IMR-90 (cell line): ENCODE results near the gene CPNE1. TPM values are rescaled to one million over a fixed set of nuclear protein-coding genes. Genes with fewer than 3 reads are reported as not detected.

ENCODE experiments used
- ATAC-seq: fragments of 200-7000 bp; cut with Tn5 transposase; 2 replicates; pipeline ENCODE4 v1.9.1; 2020; ENCODE audit warnings: low read depth, mild to moderate bottlenecking, moderate library complexity
- BruUV-seq: library from RNA; stranded (reverse); fragments of 400-500 nt; replicated peaks from 2 replicates; lab custom pipeline; 2021; lab: Mats Ljungman, UMichigan
- CTCF ChIA-PET: fragments of 300-600 bp; formaldehyde crosslinking; extraction: SDS; loops from one replicate; lab custom pipeline; 2021; ENCODE audit warnings: antibody characterized with exemption; lab: Yijun Ruan, JAX
- POLR2A ChIA-PET: fragments of 300-600 bp; sonication (Branson Sonifier 250); formaldehyde crosslinking; loops from one replicate; lab custom pipeline; 2022; ENCODE audit warnings: antibody characterized with exemption; ENCODE audit not compliant: unreplicated experiment; lab: Charles Lee
- DNase-seq: peaks from one replicate; pipeline ENCODE4 v3.0.0; 2013
- H2AFZ ChIP-seq: replicated peaks from 2 replicates; pipeline ENCODE3; 2013; ENCODE audit warnings: low read length, mild to moderate bottlenecking; ENCODE audit not compliant: poor library complexity
- H2AK5ac ChIP-seq: 2 replicates; pipeline ENCODE4 v1.6.1; 2013; ENCODE audit warnings: low read depth, low read length, inconsistent platforms
- H2AK9ac ChIP-seq: replicated peaks from 2 replicates; pipeline ENCODE3; 2013; ENCODE audit warnings: mild to moderate bottlenecking, low read depth, low read length, moderate library complexity; ENCODE audit not compliant: poor library complexity
- H2BK120ac ChIP-seq: 2 replicates; pipeline ENCODE4 v1.6.1; 2013; ENCODE audit warnings: low read depth, low read length, inconsistent platforms
- H2BK15ac ChIP-seq: 3 replicates; pipeline ENCODE4 v1.6.1; 2013; ENCODE audit warnings: low read depth, low read length, inconsistent platforms
- H2BK20ac ChIP-seq: 2 replicates; pipeline ENCODE4 v1.6.1; 2013; ENCODE audit warnings: low read depth, mild to moderate bottlenecking, inconsistent platforms, low read length, moderate library complexity
- H2BK5ac ChIP-seq: 2 replicates; pipeline ENCODE4 v1.6.1; 2013; ENCODE audit warnings: mild to moderate bottlenecking, low read depth, low read length, inconsistent platforms; ENCODE audit not compliant: poor library complexity, severe bottlenecking
- H3K14ac ChIP-seq: replicated peaks from 2 replicates; pipeline ENCODE4 v1.6.1; 2013; ENCODE audit warnings: low read depth, low read length, inconsistent platforms
- H3K18ac ChIP-seq: 2 replicates; pipeline ENCODE4 v1.6.1; 2013; ENCODE audit warnings: low read depth, low read length, control low read depth
- H3K23ac ChIP-seq: 2 replicates; pipeline ENCODE4 v1.6.1; 2013; ENCODE audit warnings: low read depth, low read length, inconsistent platforms
- H3K27ac ChIP-seq: 2 replicates; pipeline ENCODE4 v1.5.1; 2013; ENCODE audit warnings: mild to moderate bottlenecking, control low read depth, low read length; ENCODE audit not compliant: insufficient read depth
- H3K27me3 ChIP-seq: 2 replicates; pipeline ENCODE4 v1.6.1; 2013; ENCODE audit warnings: low read length; ENCODE audit not compliant: control insufficient read depth, insufficient read depth
- H3K36me3 ChIP-seq: 2 replicates; pipeline ENCODE4 v1.6.1; 2013; ENCODE audit warnings: low read length, mixed read lengths; ENCODE audit not compliant: control insufficient read depth, insufficient read depth
- H3K4ac ChIP-seq: 2 replicates; pipeline ENCODE4 v1.6.1; 2013; ENCODE audit warnings: low read depth, low read length, inconsistent platforms
- H3K4me1 ChIP-seq: 2 replicates; pipeline ENCODE4 v1.6.1; 2013; ENCODE audit warnings: low read length, mixed read lengths; ENCODE audit not compliant: control insufficient read depth, insufficient read depth
- H3K4me2 ChIP-seq: 2 replicates; pipeline ENCODE4 v1.6.1; 2013; ENCODE audit warnings: low read depth, mild to moderate bottlenecking, control low read depth, low read length, moderate library complexity
- H3K4me3 ChIP-seq: 2 replicates; pipeline ENCODE4 v1.5.1; 2013; ENCODE audit warnings: low read depth, mild to moderate bottlenecking, control low read depth, low read length, moderate library complexity; ENCODE audit not compliant: insufficient read depth
- H3K56ac ChIP-seq: 2 replicates; pipeline ENCODE4 v1.6.1; 2013; ENCODE audit warnings: low read length, inconsistent platforms; ENCODE audit not compliant: insufficient read depth; ENCODE audit errors: extremely low read depth
- H3K79me1 ChIP-seq, 2 experiments: 2 replicates each; pipeline ENCODE4 v1.6.1; 2013; ENCODE audit warnings: low read length in 2 of 2, inconsistent platforms in 1 of 2, low read depth in 1 of 2
- H3K9ac ChIP-seq: 2 replicates; pipeline ENCODE4 v1.6.1; 2013; ENCODE audit warnings: low read depth, low read length, control low read depth
- H3K9me1 ChIP-seq: 2 replicates; pipeline ENCODE4 v1.6.1; 2013; ENCODE audit warnings: low read length, inconsistent platforms; ENCODE audit not compliant: insufficient read depth
- H3K9me3 ChIP-seq: 2 replicates; pipeline ENCODE4 v1.6.1; 2013; ENCODE audit warnings: low read length; ENCODE audit not compliant: control insufficient read depth, insufficient read depth
- H4K20me1 ChIP-seq: 2 replicates; pipeline ENCODE4 v1.6.1; 2013; ENCODE audit warnings: low read length, inconsistent platforms; ENCODE audit not compliant: insufficient read depth
- H4K5ac ChIP-seq: 2 replicates; pipeline ENCODE4 v1.6.1; 2013; ENCODE audit warnings: mild to moderate bottlenecking, low read depth, low read length, control low read depth
- H4K8ac ChIP-seq, 2 experiments: 2 replicates each; pipeline ENCODE4 v1.6.1; 2013; ENCODE audit warnings: low read depth in 2 of 2, low read length in 2 of 2, control low read depth in 1 of 2, inconsistent platforms in 1 of 2
- H4K91ac ChIP-seq: 2 replicates; pipeline ENCODE4 v1.6.1; 2013; ENCODE audit warnings: low read depth, low read length, inconsistent platforms; ENCODE audit not compliant: insufficient read depth
- FOS ChIP-seq: fragments of 150-350 bp; IDR thresholded peaks from 2 replicates; pipeline ENCODE4 v1.6.1; 2016; ENCODE audit warnings: low read depth, low read length
- POLR2A ChIP-seq: IDR thresholded peaks from 2 replicates; pipeline ENCODE4 v1.6.1; 2012; ENCODE audit warnings: mild to moderate bottlenecking, low read depth, low read length
- WGBS, 2 experiments: methylation state at CpG; one replicate each; pipeline versions ENCODE4 v1.1.5 to v1.1.7; 2013; ENCODE audit warnings: missing lambda C conversion rate in 2 of 2; ENCODE audit not compliant: insufficient read length in 1 of 2; ENCODE audit errors: extremely low coverage in 2 of 2; 5-methylcytosine and 5-hydroxymethylcytosine counted together
- dilution Hi-C: fragments of 300-500 bp; cut with HindIII; formaldehyde crosslinking; loops from one replicate; pipeline ENCODE4 v1.14.3; 2018; ENCODE audit warnings: low sequenced_read_pairs; ENCODE audit not compliant: unreplicated experiment
- in situ Hi-C: fragments of 300-500 bp; cut with MboI; formaldehyde crosslinking; loops from 3 replicates; pipeline ENCODE4 v1.14.3; 2019; ENCODE audit warnings: low sequenced_read_pairs, inconsistent platforms, mixed read lengths
- intact Hi-C: fragments of 100-400 bp; cut with micrococcal nuclease; formaldehyde crosslinking; loops from 2 replicates; pipeline ENCODE4 v1.10.0; 2022
- polyA plus RNA-seq, 3 experiments: library from polyadenylated mRNA; depleted of rRNA; stranded (reverse); fragments of >200 nt; gene quantifications; 2 replicates each; pipeline ENCODE4 v1.2.3, GENCODE V29; 2012; ENCODE audit warnings: low replicate concordance in 1 of 3
- total RNA-seq: library from RNA; depleted of rRNA; stranded (reverse); fragments of >200 nt; gene quantifications from 2 replicates; pipeline ENCODE4 v1.2.3, GENCODE V29; 2012

Gene CPNE1
- total and polyA plus RNA-seq, 2 of the 4 experiments (the other 2 are of a cell fraction) = 163 to 165 TPM

GRCh38 chr20:35618263-35619131, 46.2 kb downstream of the CPNE1 start:
- no peak overlapping the region for H4K5ac ChIP-seq
- H3K23ac ChIP-seq = peak overlapping the region; percentile 94
- DNase-seq (peak; percentile 23), ATAC-seq (no peak)
- H3K4me3 ChIP-seq = peak overlapping the region; percentile 73
- peak overlapping the region; percentile 60 for H3K14ac ChIP-seq
- WGBS, 2 experiments = 19% methylated on average over 15 of the region's 35 CpGs; no CpG with 5 or more reads in 1 of the 2 experiments
- peak overlapping the region; percentile 96 for H2AK9ac ChIP-seq
- H2BK120ac ChIP-seq = no peak overlapping the region
- peak overlapping the region; percentile 55; the same call in 1 of the 2 replicates for H4K91ac ChIP-seq
- H3K27ac ChIP-seq = peak overlapping the region; percentile 4; the same call in 1 of the 2 replicates
- dilution Hi-C loops = no loop called here
- peak overlapping the region; percentile 74 for H3K4me2 ChIP-seq
- peak overlapping the region; percentile 57 for H2AK5ac ChIP-seq
- peak overlapping the region; percentile 96 for H2AFZ ChIP-seq
- TF ChIP-seq FOS (no peak), POLR2A (0 out of 2 replicates have a peak, but pooled peaks have one; percentile 15)
- H3K9ac ChIP-seq = peak overlapping the region; percentile 64; the same call in 1 of the 2 replicates
- H3K18ac ChIP-seq = no peak overlapping the region
- H3K79me1 ChIP-seq = peaks cover 0 to 20% of the 10 kb centered on the region in 2 experiments; a peak in 3 of 4 replicates
- ChIA-PET POLR2A (no interaction called here), CTCF (interaction anchor here (0.7 to 1.6 kb wide), 4 partner anchors 11 to 630 kb away, joined by 3 to 5 read pairs (median 4); no protein-coding TSS in a partner anchor)
- H3K27me3 ChIP-seq = no peaks in the 10 kb centered on the region
- peak overlapping the region; percentile 32 for H3K4ac ChIP-seq
- 0 out of 2 replicates have a peak, but pooled peaks cover 11% of the 10 kb centered on the region for H4K20me1 ChIP-seq
- intact Hi-C loops = loop anchor here (10.0 kb wide), 1 partner anchor 104 kb away; no protein-coding TSS in a partner anchor
- H4K8ac ChIP-seq = peak overlapping the region; percentile 3 to 69; a peak in 2 of 4 replicates
- no peak overlapping the region; the same call in 2 of the 3 replicates for H2BK15ac ChIP-seq
- H3K9me3 ChIP-seq = no peaks in the 10 kb centered on the region
- peaks cover 7% of the 10 kb centered on the region; the same call in 1 of the 2 replicates for H3K9me1 ChIP-seq
- H2BK5ac ChIP-seq = peak overlapping the region; percentile 6
- no TSS peak for BruUV-seq
- peaks cover 5% of the 10 kb centered on the region; the same call in 1 of the 2 replicates for H3K36me3 ChIP-seq
- in situ Hi-C loops = no loop called here
- H3K56ac ChIP-seq = no peak overlapping the region
- H3K4me1 ChIP-seq = peaks cover 13% of the 10 kb centered on the region
- H2BK20ac ChIP-seq = no peak overlapping the region
